ENCODE data around the gene RRAD.

DNA sequence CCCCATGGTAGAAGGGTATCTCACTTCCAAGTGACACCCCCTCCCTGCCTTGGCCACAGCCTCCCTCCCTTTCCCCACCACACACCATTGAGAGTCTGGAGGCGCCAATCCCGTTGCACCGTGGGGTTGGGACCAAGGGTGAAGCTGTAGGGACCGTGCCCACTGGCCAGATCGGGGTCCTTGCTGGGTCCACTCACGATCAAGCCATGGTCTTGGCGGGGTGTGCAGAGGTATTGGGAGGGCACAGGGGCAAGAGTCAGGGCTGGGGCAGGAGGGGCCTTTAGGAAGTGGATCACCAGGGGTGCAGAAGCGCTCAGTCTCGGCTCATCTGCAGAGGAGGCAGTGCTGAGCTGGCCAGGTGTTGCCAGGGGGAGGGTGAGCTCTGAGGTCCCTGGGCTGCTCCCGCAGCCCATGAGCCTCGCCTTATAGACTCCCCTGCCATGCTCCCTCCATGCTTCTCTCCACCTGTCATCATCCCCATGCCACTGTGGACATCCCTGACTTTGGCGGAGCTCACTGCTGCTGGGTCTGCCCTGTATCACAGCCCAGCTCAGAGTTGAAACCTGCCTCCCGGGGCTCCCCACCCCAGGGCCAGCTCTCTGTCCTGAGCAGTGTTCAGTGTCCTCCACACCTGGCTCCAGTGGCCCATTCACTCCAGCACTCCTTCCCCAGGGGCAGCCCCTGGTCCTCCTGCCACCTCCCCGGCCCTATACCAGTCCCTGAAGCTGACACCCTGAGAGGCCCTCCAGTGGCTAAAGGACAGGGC, 15.0 kb downstream of the RRAD start:
- no peak for TF ChIP-seq POLR2AphosphoS5 (IDR thresholded peaks at IDR 0.05; ENCODE audit: low read depth, low read length)
- TF ChIP-seq, protein P1, sequence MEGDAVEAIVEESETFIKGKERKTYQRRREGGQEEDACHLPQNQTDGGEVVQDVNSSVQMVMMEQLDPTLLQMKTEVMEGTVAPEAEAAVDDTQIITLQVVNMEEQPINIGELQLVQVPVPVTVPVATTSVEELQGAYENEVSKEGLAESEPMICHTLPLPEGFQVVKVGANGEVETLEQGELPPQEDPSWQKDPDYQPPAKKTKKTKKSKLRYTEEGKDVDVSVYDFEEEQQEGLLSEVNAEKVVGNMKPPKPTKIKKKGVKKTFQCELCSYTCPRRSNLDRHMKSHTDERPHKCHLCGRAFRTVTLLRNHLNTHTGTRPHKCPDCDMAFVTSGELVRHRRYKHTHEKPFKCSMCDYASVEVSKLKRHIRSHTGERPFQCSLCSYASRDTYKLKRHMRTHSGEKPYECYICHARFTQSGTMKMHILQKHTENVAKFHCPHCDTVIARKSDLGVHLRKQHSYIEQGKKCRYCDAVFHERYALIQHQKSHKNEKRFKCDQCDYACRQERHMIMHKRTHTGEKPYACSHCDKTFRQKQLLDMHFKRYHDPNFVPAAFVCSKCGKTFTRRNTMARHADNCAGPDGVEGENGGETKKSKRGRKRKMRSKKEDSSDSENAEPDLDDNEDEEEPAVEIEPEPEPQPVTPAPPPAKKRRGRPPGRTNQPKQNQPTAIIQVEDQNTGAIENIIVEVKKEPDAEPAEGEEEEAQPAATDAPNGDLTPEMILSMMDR (IDR thresholded peaks at IDR 0.05) = no peak

Measured in Panc1 (cell line).